DOHH2 (cell line): ENCODE data around the gene ARMC9.

Experiments
- H3F3A ChIP-seq: fragments of 200-600 bp; sonication (generic), shearing (Covaris generic); 2 replicates; pipeline ENCODE4 v1.6.0; 2016; ENCODE audit warnings: antibody characterized with exemption, mild to moderate bottlenecking; ENCODE audit not compliant: control insufficient read depth, insufficient read depth
- H3K27ac ChIP-seq: fragments of 200-600 bp; sonication (generic); 2 replicates; pipeline ENCODE4 v1.5.1; 2014; ENCODE audit warnings: low read depth, mild to moderate bottlenecking, low read length, moderate library complexity
- H3K27me3 ChIP-seq: fragments of 200-600 bp; sonication (generic); 2 replicates; pipeline ENCODE4 v1.6.1; 2014; ENCODE audit warnings: mild to moderate bottlenecking, low read length, mixed read lengths; ENCODE audit not compliant: control insufficient read depth
- H3K36me3 ChIP-seq: fragments of 200-600 bp; sonication (generic); 2 replicates; pipeline ENCODE4 v1.6.1; 2014; ENCODE audit warnings: mild to moderate bottlenecking, low read length, moderate library complexity, mixed read lengths; ENCODE audit not compliant: control insufficient read depth
- H3K4me1 ChIP-seq: fragments of 200-600 bp; sonication (generic); 2 replicates; pipeline ENCODE4 v1.6.1; 2014; ENCODE audit warnings: mild to moderate bottlenecking, low read length, mixed read lengths; ENCODE audit not compliant: control insufficient read depth
- H3K4me2 ChIP-seq: fragments of 200-600 bp; sonication (generic); 2 replicates; pipeline ENCODE4 v1.6.0; 2014; ENCODE audit warnings: mild to moderate bottlenecking, low read length, moderate library complexity
- H3K4me3 ChIP-seq: fragments of 200-600 bp; sonication (generic); 2 replicates; pipeline ENCODE4 v1.5.1; 2014; ENCODE audit warnings: mild to moderate bottlenecking, low read length, mixed read lengths
- H3K79me2 ChIP-seq: fragments of 200-600 bp; sonication (generic); 2 replicates; pipeline ENCODE4 v1.6.1; 2014; ENCODE audit warnings: mild to moderate bottlenecking, low read length, mixed read lengths; ENCODE audit not compliant: control insufficient read depth
- H3K9me2 ChIP-seq: fragments of 200-600 bp; sonication (generic); replicated peaks from 2 replicates; pipeline ENCODE4 v1.6.1; 2014; ENCODE audit warnings: mild to moderate bottlenecking, low read length, mixed read lengths; ENCODE audit not compliant: control insufficient read depth
- H3K9me3 ChIP-seq: fragments of 200-600 bp; sonication (generic); 2 replicates; pipeline ENCODE4 v1.6.1; 2014; ENCODE audit warnings: antibody characterized with exemption, low read length, mixed read lengths; ENCODE audit not compliant: control insufficient read depth, insufficient read depth
- H4K20me1 ChIP-seq: fragments of 200-600 bp; sonication (generic); 2 replicates; pipeline ENCODE4 v1.6.0; 2014; ENCODE audit warnings: low read depth, mild to moderate bottlenecking, antibody characterized with exemption, low read length, moderate library complexity; ENCODE audit not compliant: control insufficient read depth, insufficient read depth
- CTCF ChIP-seq: fragments of 200-600 bp; sonication (generic); IDR thresholded peaks from one replicate; pipeline ENCODE4 v1.5.1; 2014; ENCODE audit warnings: antibody characterized with exemption, mild to moderate bottlenecking, low read depth, low read length; ENCODE audit not compliant: poor library complexity, severe bottlenecking
- EZH2phosphoT487 ChIP-seq: fragments of 200-600 bp; sonication (generic); IDR thresholded peaks from 2 replicates; pipeline ENCODE4 v1.6.1; 2017; ENCODE audit warnings: borderline replicate concordance, mild to moderate bottlenecking, antibody characterized with exemption, low read length, moderate library complexity, mixed read lengths

Gene ARMC9

GRCh38 chr2:231245249-231246094 is 47.0 kb downstream of the ARMC9 start:
- H3K27me3 ChIP-seq: no peaks in the 10 kb centered on the region
- peak; percentile 60 for TF ChIP-seq CTCF
- TF ChIP-seq EZH2phosphoT487: no peak
- 0 out of 2 replicates have a peak, but pooled peaks cover 4% of the 10 kb centered on the region for H3K4me1 ChIP-seq
- no peaks in the 10 kb centered on the region for H3K9me2 ChIP-seq
- H3K9me3 ChIP-seq: no peaks in the 10 kb centered on the region
- H3K36me3 ChIP-seq: no peaks in the 10 kb centered on the region
- H3K79me2 ChIP-seq: no peaks in the 10 kb centered on the region
- no peak overlapping the region for H3K4me2 ChIP-seq
- no peaks in the 10 kb centered on the region for H4K20me1 ChIP-seq
- no peak overlapping the region for H3K27ac ChIP-seq
- H3K4me3 ChIP-seq: no peak overlapping the region
- no peaks in the 10 kb centered on the region for H3F3A ChIP-seq

GRCh38 chr2:231246171-231246842 is 47.9 kb downstream of the ARMC9 start:
- H3F3A ChIP-seq: no peaks in the 10 kb centered on the region
- 0 out of 2 replicates have a peak, but pooled peaks cover 4% of the 10 kb centered on the region for H3K4me1 ChIP-seq
- no peaks in the 10 kb centered on the region for H3K36me3 ChIP-seq
- no peaks in the 10 kb centered on the region for H4K20me1 ChIP-seq
- H3K27ac ChIP-seq: no peak overlapping the region
- no peaks in the 10 kb centered on the region for H3K9me3 ChIP-seq
- H3K27me3 ChIP-seq: no peaks in the 10 kb centered on the region
- no peak for TF ChIP-seq EZH2phosphoT487
- no peak for TF ChIP-seq CTCF
- H3K4me2 ChIP-seq: no peak overlapping the region
- no peaks in the 10 kb centered on the region for H3K9me2 ChIP-seq
- H3K4me3 ChIP-seq: no peak overlapping the region
- H3K79me2 ChIP-seq: no peaks in the 10 kb centered on the region

- Histone ChIP-seq H4K20me1 (no peaks in the 10 kb centered on the region), H3K79me2 (no peaks in the 10 kb centered on the region), H3K4me2 (no peak overlapping the region), H3K4me3 (no peak overlapping the region), H3K4me1 (no peaks in the 10 kb centered on the region), H3K27ac (no peak overlapping the region), H3K9me2 (no peaks in the 10 kb centered on the region), H3F3A (no peaks in the 10 kb centered on the region), H3K36me3 (no peaks in the 10 kb centered on the region), H3K27me3 (no peaks in the 10 kb centered on the region), H3K9me3 (no peaks in the 10 kb centered on the region)
- TF ChIP-seq CTCF: no peak
- no peak for TF ChIP-seq EZH2phosphoT487
These were observed 51.7 kb downstream of the ARMC9 start for GRCh38 chr2:231250146-231250545.
